GM23338 (cell line): ENCODE measurements around the gene OARD1.

Experiments used
- CREB1 ChIP-seq: fragments of 250-450 bp; sonication (Bioruptor Pico); IDR thresholded peaks from 2 replicates; pipeline ENCODE4 v1.5.0; 2020; ENCODE audit warnings: low read depth, mild to moderate bottlenecking, moderate library complexity
- EZH2 ChIP-seq: fragments of 200-600 bp; sonication (generic); IDR thresholded peaks from one replicate; pipeline ENCODE4 v1.8.0; 2017; ENCODE audit warnings: antibody characterized with exemption, mild to moderate bottlenecking, low read depth; ENCODE audit not compliant: unreplicated experiment
- EZH2phosphoT487 ChIP-seq: fragments of 200-600 bp; sonication (generic); IDR thresholded peaks from one replicate; pipeline ENCODE4 v1.8.1; 2018; ENCODE audit warnings: antibody characterized with exemption; ENCODE audit not compliant: unreplicated experiment
- JUNB ChIP-seq: IDR thresholded peaks from one replicate; pipeline ENCODE4 v1.6.1; 2016; ENCODE audit warnings: antibody characterized with exemption; ENCODE audit not compliant: unreplicated experiment
- POLR2AphosphoS5 ChIP-seq: IDR thresholded peaks from 2 replicates; pipeline ENCODE4 v1.6.1; 2016; ENCODE audit warnings: antibody characterized with exemption, low read depth
- ZNF114 ChIP-seq: fragments of 250-450 bp; sonication (Bioruptor Pico); IDR thresholded peaks from 2 replicates; pipeline ENCODE4 v1.5.0; 2020; ENCODE audit warnings: mild to moderate bottlenecking, moderate library complexity
- TF ChIP-seq, protein P1 (sequence below), 2 experiments: fragments of 200-600 bp in 1 of 2; sonication (generic) in 1 of 2; conservative IDR thresholded peaks; 2 replicates each; pipeline versions ENCODE4 v1.5.1 to v1.6.1; 2016 to 2017; ENCODE audit warnings: antibody characterized with exemption in 2 of 2, low read depth in 2 of 2, mild to moderate bottlenecking in 2 of 2, moderate library complexity in 1 of 2
- TF ChIP-seq, protein P2 (sequence below): IDR thresholded peaks from one replicate; pipeline ENCODE4 v1.6.1; 2018; ENCODE audit warnings: antibody characterized with exemption; ENCODE audit not compliant: unreplicated experiment
- TF ChIP-seq, protein P3 (sequence below): IDR thresholded peaks from 2 replicates; pipeline ENCODE4 v1.6.1; 2016; ENCODE audit warnings: antibody characterized with exemption

DNA sequence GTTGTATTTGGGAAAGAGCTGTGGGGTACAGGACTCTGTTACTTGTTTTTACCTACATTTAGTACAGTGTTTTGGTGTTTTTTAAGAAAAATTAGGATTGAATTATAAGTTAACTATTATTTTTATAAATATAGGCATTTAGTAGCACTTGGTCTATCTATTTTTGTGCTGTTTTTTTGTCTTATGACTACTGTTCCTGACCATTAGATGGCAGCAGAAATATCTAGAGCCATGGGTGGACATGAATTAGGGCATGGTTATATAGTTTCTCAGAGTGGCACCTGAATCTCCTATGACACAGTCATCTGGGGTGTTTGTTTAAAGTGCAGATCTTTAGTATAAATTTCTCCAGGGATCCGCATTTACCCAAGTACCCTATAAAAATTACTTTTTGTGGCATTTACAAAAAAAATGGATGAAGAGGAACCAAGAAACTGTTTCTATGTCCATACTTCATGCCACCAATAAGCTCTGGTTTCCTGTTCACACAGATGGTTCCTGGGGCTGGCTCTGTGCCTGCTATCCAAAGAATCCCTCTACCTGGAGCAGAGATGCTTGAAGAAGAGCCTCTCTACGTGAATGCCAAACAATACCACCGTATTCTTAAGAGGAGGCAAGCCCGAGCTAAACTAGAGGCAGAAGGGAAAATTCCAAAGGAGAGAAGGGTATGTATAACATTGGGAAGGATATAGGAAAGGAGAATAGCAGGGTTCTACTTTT is 20.4 kb upstream of the OARD1 start:
- TF ChIP-seq EZH2 (no peak), EZH2phosphoT487 (no peak), CREB1 (CRISPR knock-in tag) (no peak), POLR2AphosphoS5 (no peak), ZNF114 (CRISPR knock-in tag) (no peak), JUNB (no peak)
- TF ChIP-seq, protein P1, sequence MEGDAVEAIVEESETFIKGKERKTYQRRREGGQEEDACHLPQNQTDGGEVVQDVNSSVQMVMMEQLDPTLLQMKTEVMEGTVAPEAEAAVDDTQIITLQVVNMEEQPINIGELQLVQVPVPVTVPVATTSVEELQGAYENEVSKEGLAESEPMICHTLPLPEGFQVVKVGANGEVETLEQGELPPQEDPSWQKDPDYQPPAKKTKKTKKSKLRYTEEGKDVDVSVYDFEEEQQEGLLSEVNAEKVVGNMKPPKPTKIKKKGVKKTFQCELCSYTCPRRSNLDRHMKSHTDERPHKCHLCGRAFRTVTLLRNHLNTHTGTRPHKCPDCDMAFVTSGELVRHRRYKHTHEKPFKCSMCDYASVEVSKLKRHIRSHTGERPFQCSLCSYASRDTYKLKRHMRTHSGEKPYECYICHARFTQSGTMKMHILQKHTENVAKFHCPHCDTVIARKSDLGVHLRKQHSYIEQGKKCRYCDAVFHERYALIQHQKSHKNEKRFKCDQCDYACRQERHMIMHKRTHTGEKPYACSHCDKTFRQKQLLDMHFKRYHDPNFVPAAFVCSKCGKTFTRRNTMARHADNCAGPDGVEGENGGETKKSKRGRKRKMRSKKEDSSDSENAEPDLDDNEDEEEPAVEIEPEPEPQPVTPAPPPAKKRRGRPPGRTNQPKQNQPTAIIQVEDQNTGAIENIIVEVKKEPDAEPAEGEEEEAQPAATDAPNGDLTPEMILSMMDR (conservative IDR thresholded peaks at IDR 0.05; ENCODE audit: low read depth in 2 of 2) = peak; percentile 32 to 35; a peak in 3 of 4 replicates
- TF ChIP-seq, protein P2, sequence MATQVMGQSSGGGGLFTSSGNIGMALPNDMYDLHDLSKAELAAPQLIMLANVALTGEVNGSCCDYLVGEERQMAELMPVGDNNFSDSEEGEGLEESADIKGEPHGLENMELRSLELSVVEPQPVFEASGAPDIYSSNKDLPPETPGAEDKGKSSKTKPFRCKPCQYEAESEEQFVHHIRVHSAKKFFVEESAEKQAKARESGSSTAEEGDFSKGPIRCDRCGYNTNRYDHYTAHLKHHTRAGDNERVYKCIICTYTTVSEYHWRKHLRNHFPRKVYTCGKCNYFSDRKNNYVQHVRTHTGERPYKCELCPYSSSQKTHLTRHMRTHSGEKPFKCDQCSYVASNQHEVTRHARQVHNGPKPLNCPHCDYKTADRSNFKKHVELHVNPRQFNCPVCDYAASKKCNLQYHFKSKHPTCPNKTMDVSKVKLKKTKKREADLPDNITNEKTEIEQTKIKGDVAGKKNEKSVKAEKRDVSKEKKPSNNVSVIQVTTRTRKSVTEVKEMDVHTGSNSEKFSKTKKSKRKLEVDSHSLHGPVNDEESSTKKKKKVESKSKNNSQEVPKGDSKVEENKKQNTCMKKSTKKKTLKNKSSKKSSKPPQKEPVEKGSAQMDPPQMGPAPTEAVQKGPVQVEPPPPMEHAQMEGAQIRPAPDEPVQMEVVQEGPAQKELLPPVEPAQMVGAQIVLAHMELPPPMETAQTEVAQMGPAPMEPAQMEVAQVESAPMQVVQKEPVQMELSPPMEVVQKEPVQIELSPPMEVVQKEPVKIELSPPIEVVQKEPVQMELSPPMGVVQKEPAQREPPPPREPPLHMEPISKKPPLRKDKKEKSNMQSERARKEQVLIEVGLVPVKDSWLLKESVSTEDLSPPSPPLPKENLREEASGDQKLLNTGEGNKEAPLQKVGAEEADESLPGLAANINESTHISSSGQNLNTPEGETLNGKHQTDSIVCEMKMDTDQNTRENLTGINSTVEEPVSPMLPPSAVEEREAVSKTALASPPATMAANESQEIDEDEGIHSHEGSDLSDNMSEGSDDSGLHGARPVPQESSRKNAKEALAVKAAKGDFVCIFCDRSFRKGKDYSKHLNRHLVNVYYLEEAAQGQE = no peak
- TF ChIP-seq, protein P3, sequence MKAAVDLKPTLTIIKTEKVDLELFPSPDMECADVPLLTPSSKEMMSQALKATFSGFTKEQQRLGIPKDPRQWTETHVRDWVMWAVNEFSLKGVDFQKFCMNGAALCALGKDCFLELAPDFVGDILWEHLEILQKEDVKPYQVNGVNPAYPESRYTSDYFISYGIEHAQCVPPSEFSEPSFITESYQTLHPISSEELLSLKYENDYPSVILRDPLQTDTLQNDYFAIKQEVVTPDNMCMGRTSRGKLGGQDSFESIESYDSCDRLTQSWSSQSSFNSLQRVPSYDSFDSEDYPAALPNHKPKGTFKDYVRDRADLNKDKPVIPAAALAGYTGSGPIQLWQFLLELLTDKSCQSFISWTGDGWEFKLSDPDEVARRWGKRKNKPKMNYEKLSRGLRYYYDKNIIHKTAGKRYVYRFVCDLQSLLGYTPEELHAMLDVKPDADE = no peak
